ENCODE measurements around the gene MRPL34.

DNA sequence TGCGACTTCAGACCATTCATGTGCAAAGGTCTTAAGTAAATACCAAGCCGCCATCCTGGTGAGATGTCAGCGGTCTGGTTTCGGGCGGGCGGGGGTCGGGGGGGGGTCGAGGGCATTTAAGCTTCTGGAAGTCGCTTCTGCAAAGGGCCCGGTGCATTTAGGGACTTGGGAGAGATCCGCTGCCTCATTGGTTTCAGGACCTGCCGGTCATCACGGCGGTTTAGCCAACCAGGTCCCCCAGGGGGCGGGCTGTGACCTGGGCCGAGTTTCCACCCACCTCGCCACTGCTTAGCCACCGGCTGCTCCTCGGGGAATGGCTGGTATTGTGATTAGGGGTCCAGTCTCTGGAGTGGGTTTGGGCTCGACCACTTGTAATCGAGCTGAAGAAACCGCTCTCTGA, 16.2 kb upstream of the MRPL34 start:
- TF ChIP-seq, protein P1, sequence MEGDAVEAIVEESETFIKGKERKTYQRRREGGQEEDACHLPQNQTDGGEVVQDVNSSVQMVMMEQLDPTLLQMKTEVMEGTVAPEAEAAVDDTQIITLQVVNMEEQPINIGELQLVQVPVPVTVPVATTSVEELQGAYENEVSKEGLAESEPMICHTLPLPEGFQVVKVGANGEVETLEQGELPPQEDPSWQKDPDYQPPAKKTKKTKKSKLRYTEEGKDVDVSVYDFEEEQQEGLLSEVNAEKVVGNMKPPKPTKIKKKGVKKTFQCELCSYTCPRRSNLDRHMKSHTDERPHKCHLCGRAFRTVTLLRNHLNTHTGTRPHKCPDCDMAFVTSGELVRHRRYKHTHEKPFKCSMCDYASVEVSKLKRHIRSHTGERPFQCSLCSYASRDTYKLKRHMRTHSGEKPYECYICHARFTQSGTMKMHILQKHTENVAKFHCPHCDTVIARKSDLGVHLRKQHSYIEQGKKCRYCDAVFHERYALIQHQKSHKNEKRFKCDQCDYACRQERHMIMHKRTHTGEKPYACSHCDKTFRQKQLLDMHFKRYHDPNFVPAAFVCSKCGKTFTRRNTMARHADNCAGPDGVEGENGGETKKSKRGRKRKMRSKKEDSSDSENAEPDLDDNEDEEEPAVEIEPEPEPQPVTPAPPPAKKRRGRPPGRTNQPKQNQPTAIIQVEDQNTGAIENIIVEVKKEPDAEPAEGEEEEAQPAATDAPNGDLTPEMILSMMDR (IDR thresholded peaks at IDR 0.05; ENCODE audit: low read length) = no peak
- no peak for TF ChIP-seq EZH2phosphoT487 (IDR thresholded peaks at IDR 0.05; ENCODE audit: low read length)

Measured in MM.1S (cell line).